Measurements from ENCODE around the gene ATP13A2.

GRCh38 chr1:16988210-16988609 is 23.5 kb downstream of the ATP13A2 start:
- no peak for TF ChIP-seq EZH2phosphoT487 (IDR thresholded peaks at IDR 0.05; ENCODE audit: insufficient read depth, low read depth)
- no peak for TF ChIP-seq EZH2 (IDR thresholded peaks at IDR 0.05; ENCODE audit: insufficient read depth, poor library complexity, severe bottlenecking)
